CD4-positive, alpha-beta T cell treated with Interleukin-15 for 4 hours (primary cell): ENCODE results near the gene MAP2K1.
"Not testable (repeated sequence)": the region's sequence is repeated elsewhere in the genome, so short reads cannot be mapped to it uniquely, and the experiment has no call there.

Experiments used
- DNase-seq: peaks from one replicate; pipeline ENCODE4 v3.0.0-alpha.2; 2020; ENCODE audit warnings: low spot score

MAP2K1 gene

DNA sequence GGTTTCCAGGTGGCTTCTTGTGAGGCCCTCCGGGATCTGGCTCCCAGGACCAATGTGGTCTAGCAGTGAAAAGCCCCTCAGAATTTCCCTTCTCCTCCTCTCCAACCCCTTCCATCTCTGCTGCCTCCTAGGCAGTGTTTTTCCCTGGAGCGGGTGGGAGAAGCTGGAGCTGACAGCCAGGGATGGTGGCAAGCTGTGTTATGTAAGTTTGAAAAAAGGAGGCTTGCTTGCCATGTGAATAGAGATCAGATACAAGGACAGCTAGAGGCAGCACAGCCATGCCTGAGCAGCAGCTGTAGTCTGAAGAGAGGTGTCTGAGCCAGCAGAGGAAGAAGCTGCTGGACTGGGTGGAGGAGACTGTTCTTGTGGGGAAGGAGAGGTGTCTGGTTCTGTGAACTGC, 90.3 kb downstream of the MAP2K1 start:
- no peak for DNase-seq

- DNase-seq = no peak
Observed at GRCh38 chr15:66480267-66480666, 93.6 kb downstream of the MAP2K1 start.

DNA sequence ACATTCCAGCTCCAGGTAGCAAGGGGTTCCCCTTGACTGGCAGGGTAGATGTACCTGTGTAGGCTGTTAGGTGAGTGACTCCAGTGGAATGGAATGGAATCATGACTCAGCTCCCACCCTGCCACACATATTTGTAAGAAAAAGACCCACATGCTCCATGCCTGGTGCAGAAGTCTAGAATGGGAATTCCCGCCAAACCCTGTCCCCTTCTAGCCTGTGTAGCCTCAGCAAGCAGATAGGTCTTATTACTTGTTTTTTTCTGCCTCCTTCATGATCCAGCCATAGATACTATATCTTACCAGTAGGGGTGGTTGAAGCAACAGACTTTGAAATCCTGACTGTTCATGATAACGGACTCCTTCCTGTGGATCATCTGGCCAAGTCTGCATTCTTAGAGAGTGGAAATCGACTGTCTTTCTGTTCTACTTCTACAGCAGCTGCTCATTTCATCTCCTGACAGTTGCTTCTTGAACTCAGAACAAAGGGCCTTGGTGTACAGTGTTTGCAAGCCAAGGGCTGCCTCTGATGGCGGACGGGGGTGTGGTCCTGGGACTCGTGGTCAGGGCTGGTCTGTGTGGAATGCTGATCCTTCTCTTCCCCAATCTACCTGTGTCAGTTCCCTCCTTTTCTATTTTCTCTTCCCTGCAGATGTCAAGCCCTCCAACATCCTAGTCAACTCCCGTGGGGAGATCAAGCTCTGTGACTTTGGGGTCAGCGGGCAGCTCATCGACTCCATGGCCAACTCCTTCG, 94.6 kb downstream of the MAP2K1 start:
- DNase-seq = no peak

DNA sequence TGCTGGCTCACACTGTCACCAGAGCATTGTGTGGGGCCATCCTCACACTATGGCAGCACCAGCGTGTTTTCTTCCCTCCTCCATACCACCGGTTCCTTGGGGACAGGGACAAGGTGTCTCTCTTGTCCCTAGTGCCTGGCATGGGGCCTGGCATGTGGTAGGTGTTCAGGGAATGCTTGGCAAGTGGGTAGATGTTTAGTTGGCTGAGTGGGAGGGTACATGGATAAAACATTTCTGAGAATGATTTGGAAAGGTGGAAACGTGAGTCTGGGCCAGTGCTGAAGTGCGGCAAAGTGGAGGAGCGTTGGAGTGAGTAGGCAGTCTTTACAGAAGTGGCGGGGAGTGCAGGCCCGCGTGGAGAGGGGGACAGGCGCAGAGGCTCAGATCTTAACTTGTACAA, 95.8 kb downstream of the MAP2K1 start:
- no peak for DNase-seq

GRCh38 chr15:66483131-66483566, 96.4 kb downstream of the MAP2K1 start:
- DNase-seq = no peak

GRCh38 chr15:66484539-66485112, 97.9 kb downstream of the MAP2K1 start:
- no peak for DNase-seq

- DNase-seq = no peak
Observed at GRCh38 chr15:66486887-66487286, 100.2 kb downstream of the MAP2K1 start.

- DNase-seq = no peak
Observed at GRCh38 chr15:66488525-66488924, 101.8 kb downstream of the MAP2K1 start.

DNA sequence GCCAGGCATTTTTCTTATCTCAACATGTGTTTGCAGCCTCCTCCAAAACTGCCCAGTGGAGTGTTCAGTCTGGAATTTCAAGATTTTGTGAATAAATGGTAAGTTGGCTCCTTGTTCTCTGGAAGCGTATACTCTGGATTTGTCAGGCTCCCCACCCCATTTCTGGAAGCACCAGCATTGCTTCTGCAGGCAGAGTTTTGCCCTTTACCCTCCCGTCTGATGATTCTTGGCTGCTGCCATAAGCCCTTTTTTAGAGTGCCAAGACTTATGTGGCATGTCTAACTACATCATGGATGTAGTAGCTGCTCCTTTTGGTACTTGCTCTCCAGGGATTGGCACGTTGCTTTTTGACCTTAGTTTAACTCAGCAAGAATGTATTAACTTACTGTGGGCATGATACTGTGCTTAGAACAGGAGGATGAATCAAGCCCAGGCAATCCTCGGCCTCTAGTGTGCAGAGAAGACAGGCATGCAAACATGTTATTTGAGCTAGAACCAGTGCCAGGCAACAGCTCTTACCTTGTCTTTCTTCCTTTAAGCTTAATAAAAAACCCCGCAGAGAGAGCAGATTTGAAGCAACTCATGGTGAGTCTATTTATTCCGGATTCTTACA, 102.6 kb downstream of the MAP2K1 start:
- DNase-seq = no peak

- no peak for DNase-seq
Observed at GRCh38 chr15:66491846-66492245, 105.1 kb downstream of the MAP2K1 start.

- DNase-seq = no peak
Observed at GRCh38 chr15:66494262-66494661, 107.5 kb downstream of the MAP2K1 start.

DNA sequence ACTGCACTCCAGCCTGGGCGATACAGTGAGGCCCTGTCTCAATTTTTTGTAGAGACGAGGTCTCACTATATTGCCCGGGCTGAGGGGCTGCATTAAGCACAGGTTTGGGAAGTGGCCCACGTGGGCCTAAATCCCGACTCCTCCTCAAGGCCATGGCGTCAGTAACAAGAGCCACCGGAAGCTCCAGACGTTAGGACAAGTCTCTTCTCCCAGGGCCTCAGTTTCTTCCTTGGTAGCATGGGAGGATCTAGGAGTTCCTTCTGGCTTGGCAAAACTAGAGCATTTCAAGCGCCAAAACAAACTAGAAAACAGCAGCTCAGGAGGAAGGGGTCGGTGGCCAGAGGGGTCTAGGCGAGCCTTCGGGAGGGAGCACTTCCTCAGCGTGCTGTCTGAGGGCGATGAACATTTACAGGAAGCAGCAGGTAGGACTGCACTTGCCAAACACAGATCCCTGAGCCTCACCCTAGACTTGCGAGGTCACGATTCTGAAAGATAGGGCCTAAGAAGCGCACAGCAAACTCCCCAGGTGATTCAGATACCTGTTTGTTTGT, 110.3 kb downstream of the MAP2K1 start:
- peak; percentile 16 for DNase-seq

GRCh38 chr15:66497502-66498455, 111.1 kb downstream of the MAP2K1 start, which contains the start of gene SNAPC5:
Gene SNAPC5, minus strand, starts transcription at chr15:66497762. Its CDS starts 31 bp downstream, at chr15:66497731.
- peak; percentile 96 for DNase-seq

DNA sequence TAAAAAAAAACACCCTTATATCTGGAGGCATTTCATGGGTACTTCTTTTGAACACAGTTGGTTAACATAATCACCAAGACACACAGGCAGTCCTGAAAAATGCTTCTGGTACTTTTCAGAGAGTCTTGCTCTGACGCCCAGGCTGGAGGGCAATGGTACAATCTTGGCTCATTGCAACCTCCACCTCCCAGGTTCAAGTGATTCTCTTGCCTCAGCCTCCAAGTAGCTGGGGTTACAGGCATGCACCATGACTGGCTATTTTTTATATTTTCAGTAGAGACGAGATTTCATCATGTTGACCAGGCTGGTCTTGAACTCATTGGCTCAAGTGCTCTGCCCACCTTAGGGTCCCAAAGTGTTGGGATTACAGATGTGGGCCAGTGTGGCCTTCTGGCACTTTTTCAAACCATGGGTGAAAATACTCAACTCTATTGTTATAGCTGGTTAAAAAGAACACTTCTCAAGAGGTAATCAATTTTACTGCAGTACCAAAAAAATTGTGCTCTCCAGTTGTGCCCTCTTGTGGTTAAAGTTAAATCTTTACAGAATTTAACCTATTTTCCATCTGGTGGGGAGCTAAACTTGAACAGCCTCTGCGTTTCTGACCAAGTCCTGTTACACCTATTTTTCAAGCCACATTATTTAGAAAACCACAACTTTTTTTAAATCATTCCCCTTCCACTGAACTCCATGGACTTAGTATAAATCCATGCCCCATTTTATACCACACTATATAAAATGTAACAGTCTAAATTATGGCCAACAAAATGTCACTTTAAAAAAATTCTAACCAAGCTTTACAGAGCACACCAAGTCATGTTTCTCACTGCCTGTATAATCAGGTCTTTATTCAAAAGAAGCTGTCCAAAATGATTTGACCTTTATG, 112.0 kb downstream of the MAP2K1 start:
- DNase-seq = peak; percentile 49

DNA sequence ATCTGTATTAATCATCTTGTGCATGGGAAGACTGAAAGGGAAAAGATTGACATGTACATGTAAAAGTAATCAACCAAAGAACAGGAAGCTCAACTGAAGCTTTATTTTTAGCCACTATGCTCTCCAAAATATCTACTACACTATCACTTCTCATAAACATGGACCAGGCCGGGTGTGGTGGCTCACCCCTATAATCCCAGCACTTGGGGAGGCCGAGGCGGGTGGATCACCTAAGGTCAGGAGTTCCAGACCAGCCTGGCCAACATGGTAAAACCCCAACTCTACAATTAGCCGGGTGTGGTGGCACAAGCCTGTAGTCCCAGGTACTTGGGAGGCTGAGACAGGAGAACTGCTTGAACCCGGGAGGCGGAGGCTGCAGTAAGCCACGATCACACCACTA, 113.6 kb downstream of the MAP2K1 start:
- not testable (repeated sequence) for DNase-seq

DNA sequence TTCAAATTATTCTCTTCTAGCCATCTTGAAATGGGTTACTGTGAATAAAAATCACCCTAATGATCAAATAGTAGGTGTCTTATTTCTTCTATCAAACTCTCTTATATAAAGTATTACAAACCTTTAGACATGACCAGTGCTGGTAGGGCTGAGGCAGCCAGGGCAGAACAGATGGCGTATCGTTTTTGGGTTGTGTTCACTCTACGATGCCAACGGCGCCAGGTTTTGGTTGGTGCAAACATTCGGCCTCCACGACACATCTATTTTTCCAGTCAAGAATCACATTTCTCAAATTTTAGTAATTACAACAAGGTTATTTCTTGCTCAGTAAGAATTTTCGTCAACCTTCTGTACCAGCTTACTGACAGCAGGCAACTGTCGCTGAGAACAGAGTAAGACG, 115.8 kb downstream of the MAP2K1 start:
- DNase-seq = no peak

- DNase-seq = not testable (repeated sequence)
Observed at GRCh38 chr15:66503041-66503648, 116.4 kb downstream of the MAP2K1 start.

DNA sequence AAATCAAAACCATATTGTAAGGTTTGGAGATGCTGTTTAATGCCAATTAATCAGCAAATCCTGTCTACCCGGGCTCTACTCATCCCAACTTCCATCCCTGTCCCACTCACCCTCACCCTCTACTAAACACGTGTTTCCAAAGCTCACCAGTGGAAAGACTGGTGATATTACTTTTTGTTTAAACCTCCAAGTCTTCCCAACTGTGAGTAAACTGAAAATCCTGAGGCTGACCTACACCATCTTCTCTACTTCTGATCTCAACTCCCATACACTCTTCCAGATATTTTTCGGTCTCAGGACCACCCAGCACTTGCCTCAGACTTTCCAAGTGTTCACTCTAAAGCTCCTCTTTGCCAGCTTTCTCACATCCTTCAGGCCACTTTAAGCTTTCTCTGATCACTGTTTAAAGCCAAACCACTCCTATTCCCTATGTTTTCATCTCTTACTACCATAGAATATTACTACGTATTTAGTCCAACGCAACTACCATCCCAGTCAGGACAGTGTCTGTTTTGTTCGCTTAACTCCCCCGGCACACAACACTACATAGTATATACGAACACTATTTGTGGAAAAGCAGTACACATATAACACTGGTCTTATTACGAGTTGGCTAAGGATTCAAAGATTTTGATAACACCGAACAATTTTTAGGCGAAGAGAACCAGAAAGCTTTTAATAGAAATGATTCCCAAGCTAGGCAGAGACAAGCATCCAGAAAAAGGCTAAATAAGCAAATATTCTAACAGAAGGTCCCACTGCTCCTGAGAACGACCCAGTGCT, 117.3 kb downstream of the MAP2K1 start:
- no peak for DNase-seq
